Stimulated activated CD8-positive, alpha-beta memory T cell treated with anti-CD3 and anti-CD28 coated beads, Interleukin-4, amount 100 ng/mL, for 24 hours (primary cell): ENCODE data around the gene GOLGA1.
"Not testable (repeated sequence)": the region's sequence is repeated elsewhere in the genome, so short reads cannot be mapped to it uniquely, and the experiment has no call there.

Source experiments
- DNase-seq: peaks from one replicate; pipeline ENCODE4 v3.0.0-alpha.2; 2020; ENCODE audit warnings: low read depth

Gene GOLGA1

DNA sequence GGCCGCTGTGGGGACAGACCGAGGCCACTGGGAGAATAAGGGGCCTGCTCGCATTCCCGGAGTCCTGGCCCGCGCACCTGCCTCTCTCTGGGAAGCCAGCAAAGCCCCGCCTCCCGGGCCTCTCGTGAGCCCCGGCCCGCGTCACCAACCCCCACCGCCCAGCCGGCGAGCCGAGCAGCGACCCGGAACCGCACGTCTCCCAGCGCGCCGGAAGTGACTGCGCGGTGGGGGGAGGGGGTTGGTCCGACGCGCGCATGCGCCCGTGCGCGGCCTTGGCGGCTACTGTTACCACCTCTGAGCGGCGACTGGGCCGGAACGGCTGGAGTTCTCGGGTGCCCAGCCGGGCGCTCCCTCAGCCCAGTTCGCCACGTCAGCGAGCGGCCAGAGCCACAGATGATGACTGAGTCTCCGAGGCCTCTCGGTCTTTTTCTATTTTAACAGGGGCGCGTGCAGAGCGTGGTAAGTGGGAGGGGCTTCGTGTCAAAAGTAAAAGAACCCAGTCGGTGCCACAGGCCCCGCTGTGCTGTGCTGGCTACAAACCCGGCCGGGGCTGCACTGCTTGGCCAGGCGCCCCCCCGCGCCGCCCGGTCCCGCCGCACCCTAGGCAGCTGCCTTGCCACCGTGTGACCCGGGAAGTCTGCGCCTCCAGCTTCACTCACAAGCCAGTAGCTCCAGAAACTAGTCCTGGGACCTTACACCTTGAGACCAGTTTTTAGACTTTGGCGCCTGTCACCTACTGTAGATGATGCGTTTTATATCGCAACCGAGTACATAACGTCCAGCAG, at the start of gene GOLGA1:
Gene GOLGA1 (minus strand): TSS at position 190 of the 785 bp plus-strand sequence. CDS start 2,372 bp downstream, outside the sequence.
- DNase-seq: peak; percentile 88

- DNase-seq: no peak
Observed at GRCh38 chr9:124983698-124984097, 42.8 kb upstream of the GOLGA1 start.

DNA sequence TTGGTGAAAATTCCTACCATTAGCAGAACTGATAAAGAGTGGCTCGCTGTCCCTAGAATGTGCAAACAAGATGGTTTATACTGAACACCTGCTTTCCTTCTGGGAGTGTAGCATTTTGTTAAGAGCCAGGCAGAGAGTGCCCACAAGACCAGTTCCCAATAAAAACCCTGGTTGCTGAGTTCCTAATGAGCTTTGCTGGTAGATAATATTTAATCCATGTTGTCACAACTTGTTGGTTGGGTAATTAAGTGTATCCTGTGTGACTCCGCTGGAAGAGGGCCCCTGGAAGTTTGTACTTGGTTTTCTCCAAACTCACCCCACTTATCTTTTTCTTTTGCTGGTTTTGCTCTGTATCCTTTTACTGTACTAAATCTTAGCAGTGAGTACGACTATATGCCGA, 39.5 kb upstream of the GOLGA1 start:
- no peak for DNase-seq

GRCh38 chr9:124975131-124975530, 34.2 kb upstream of the GOLGA1 start:
- DNase-seq: no peak

- DNase-seq: no peak
Observed at GRCh38 chr9:124973807-124974206, 32.9 kb upstream of the GOLGA1 start.

DNA sequence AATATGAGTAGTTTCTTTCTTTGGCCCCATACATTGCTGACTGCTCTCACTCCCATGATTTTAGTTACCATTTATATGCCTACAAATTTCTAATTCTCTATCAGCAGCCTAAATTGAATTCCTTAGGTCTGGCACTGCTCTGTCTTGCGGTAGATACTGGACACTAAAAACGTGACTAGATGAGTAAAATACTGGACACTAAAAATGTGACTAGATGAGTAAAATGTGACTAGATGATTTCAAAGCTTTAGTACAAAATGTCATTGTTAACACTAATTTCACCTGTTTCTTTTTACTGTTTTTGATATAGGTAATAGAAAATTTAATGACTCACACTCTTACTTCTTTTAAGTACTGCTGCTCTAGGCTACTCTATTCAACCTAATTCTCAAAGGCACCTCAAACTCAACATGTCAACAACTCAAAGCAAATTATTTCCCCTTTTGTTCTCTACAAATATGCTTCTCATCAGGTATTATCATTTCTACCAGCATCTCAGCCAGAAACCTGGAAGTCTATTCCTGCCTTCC, 31.4 kb upstream of the GOLGA1 start:
- no peak for DNase-seq

GRCh38 chr9:124969401-124969800, 28.5 kb upstream of the GOLGA1 start:
- DNase-seq: no peak

GRCh38 chr9:124968238-124968637, 27.4 kb upstream of the GOLGA1 start:
- DNase-seq: no peak

- DNase-seq: not testable (repeated sequence)
Observed at GRCh38 chr9:124965775-124966568, 25.1 kb upstream of the GOLGA1 start.

DNA sequence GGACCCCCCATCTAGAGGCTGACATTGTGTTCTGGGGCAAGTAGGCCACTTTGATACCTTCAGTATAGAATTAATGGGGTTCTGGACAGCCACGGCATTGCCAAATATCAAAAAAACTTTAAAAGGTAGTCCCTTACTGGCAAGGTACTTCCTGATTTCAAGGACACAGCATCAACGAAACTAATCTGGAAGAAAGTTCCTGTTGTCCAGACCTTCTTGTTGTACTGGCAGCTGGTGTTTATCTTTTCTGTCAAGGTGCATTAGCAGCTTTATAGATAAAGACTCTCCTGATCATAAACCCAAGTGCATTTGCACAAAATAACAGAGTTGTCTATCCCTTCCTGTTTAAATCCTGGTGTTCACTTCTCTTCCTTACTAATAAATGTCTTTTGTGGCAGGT, 23.7 kb upstream of the GOLGA1 start:
- no peak for DNase-seq

DNA sequence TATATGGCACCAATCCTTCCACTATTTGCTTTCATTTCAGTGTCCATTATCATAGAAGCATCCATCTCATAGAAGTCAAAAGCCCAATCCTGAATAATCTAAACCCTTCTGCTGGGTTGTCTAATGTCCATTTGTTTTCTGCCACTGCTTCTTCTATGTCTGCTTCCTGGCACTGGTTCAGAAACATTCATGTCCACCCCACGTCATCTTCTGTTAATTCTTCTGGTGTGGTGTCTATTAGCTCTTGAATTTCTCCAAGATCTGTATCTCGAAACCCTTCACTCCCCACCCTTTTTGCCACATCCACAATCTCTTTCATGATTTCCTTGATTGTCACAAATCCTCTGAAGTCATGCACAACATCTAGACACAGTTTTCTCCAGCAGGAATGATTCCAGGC, 23.2 kb upstream of the GOLGA1 start:
- no peak for DNase-seq

- no peak for DNase-seq
Observed at GRCh38 chr9:124960409-124960752, 19.5 kb upstream of the GOLGA1 start.

GRCh38 chr9:124959671-124960408, 19.0 kb upstream of the GOLGA1 start:
- DNase-seq: not testable (repeated sequence)

- DNase-seq: no peak
Observed at GRCh38 chr9:124954255-124954654, 13.4 kb upstream of the GOLGA1 start.

DNA sequence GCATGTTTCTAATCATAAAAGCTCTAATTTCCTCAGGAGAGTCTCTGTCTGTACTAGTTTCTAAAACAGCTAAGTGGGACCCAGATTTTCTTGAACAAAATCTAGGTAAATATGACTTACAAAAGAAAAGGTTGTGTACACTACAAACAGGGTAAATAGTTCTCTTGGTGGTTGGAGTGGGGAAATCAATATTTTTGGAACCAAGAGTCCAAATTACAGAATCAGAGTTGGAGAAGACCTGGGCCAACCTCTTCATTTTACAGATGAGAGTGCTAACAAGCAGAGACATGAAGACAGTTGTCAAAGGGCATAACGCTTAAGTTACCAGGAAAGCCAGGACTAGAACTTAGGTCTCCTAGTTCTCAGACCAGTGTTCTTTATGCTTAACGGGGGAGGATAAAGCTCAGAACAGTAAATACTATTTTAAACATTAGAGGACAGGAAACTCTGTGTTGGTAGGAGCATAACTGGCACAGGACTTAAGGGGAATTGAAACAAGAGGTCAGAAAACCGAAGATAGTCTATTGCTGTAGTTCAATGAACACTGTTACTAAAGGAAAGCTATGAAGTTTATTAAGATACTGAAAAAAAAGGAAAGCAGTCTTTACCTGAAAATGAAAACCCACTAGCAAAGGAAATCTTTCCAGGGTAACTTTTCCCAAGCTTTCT, 9.3 kb upstream of the GOLGA1 start:
- no peak for DNase-seq

DNA sequence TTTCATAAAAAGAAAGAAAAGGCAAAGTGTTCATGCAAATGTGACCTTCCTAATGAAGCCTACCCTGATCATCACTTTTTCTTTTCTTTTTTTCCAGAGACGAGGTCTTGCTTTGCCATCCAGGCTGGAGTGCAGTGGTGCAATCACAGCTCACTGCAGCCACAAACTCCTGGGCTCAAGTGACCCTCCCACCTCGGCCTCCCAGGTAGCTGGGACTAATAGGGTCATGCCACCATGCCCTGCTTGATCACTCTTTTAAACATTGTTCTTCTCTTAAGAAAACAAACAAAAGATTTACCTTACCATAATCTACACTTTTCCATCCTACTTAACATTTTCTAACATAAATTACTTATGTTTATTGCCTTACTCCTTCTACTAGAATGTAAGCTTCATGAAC, 8.5 kb upstream of the GOLGA1 start:
- no peak for DNase-seq

DNA sequence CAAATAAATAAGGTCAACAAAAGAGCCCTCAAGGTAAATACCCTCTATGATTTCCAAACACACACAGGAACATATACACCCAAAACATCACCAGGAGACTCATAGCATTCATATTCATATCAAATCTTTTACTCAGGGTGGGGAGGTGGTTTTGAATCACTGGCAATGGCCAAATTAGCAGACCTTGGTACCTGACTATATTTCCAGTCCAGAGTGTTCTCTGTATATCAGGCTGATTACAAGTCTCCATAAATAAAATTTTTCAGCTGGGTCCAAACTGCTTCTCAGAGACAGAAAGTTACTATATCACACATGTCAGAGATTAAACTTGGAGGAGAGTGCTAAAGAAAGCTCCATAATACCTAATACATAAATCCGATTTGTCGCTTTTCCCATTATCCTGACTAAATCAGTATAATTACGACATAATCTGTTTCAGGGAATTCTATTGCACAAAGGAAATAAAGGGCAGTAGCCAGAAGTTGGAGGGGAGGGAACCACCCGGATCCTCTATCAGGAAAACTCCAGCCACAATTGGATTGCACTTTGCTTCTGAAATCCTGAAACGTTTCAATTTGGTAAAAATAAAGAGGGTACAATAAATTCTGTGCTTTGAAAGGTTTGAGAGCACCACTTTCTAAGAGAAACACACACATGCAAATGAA, 7.0 kb upstream of the GOLGA1 start:
- no peak for DNase-seq

- DNase-seq: no peak
Observed at GRCh38 chr9:124946167-124946566, 5.3 kb upstream of the GOLGA1 start.

DNA sequence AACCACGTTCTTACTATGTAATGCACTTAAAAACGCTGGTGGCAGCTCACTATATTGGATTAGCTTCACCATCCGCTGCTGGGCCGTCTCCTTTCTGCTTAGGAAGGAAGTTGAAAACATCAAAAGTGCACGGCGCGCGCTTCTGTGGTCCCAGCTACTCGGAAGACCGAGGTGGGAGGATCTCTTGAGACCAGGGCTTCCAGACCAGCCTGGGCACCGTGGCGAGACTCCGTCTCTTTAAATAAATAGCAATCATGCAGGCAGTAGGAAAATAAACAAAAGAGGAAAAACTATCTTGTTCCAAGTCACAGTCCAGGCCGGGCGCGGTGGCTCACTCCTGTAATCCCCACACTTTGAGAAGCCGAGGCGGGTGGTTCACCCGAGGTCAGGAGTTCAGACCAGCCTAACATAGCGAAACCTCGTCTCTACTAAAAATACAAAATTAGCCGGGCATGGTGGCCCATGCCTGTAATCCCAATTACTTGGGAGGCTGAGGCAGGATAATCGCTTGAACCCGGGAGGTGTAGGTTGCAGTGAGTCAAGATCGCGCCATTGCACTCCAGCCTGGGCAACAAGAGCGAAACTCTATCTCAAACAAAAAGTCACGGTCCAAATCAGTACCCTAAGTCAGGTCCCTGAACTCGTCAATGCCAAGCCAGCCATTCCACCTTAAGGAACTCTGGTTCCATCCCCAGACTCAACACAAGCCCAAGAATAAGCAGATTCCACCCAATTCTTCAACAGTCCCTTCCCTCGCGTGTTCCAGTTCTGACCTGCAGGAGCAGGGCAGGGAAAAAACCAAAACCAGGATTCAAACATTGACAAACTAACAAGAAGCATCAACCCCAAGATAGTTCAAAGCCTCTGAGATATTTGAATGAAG, 1.0 kb upstream of the GOLGA1 start:
- peak; percentile 40 for DNase-seq

GRCh38 chr9:124940521-124940893, 376 bp downstream of the GOLGA1 start:
- DNase-seq: no peak
